Esophagus squamous epithelium (tissue), 4 donors: ENCODE measurements around the gene RNASE7.

Source experiments
- CTCF ChIP-seq, 6 experiments: fragments of 450-650 bp in 4 of 6; fragments of 200-600 bp in 2 of 6; sonication (generic) in 2 of 6; IDR thresholded peaks; one replicate each; pipeline ENCODE4 v1.5.1; 2016 to 2019; ENCODE audit warnings: antibody characterized with exemption in 6 of 6, mild to moderate bottlenecking in 4 of 6, moderate library complexity in 4 of 6
- POLR2A ChIP-seq, 4 donors: fragments of 450-650 bp; IDR thresholded peaks; one replicate each; pipeline ENCODE4 v1.6.1; 2017; ENCODE audit warnings: antibody characterized with exemption in 4 of 4, mild to moderate bottlenecking in 4 of 4, moderate library complexity in 3 of 4

- TF ChIP-seq CTCF (IDR thresholded peaks at IDR 0.05) (no peak), POLR2A (IDR thresholded peaks at IDR 0.05) (no peak)
These were observed 40.9 kb upstream of the RNASE7 start for GRCh38 chr14:21001218-21001617.
